ENCODE measurements around the gene GTF3C4. TPM values are rescaled to one million over a fixed set of nuclear protein-coding genes. Genes with fewer than 3 reads are reported as not detected.

GTF3C4 gene
- total and polyA plus RNA-seq, 2 of the 13 experiments (the other 11 are each of a cell fraction or from before 2014, with no cell fraction given) = 2.6 to 12.9 TPM

DNA sequence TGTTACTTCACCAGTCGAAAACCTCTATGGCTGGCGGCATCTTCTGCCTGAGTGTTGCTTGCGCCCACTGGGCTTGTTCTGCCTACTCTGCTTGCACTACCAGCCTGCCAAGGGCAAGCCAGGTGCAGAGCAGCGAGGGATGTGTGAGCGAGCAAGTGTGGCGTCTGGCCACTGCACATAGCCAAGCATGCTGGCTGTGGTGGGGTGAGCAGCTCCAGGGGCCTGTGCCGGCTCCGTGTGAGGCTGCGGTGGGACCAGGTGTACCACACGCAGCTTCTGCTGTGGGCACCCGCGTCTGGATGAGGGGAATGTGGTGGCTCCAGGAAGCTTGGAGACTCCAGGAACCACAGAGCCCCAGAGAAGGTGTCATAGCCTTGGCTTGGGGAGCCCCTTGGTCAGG is 51.4 kb downstream of the GTF3C4 start:
- DNase-seq (ENCODE audit: low spot score) = no peak
- no peak for FAIRE-seq
- POLR2A ChIA-PET = no interaction called here
- in situ Hi-C loops (cut with HindIII; ENCODE audit: extremely low pct_ligation_motif_present, low pct_unique_long_range_greater_than_20kb) = no loop called here
- Histone ChIP-seq H3K9me3 (ENCODE audit: low read length) (no peaks in the 10 kb centered on the region), H3K36me3 (replicated peaks in 1 of 2; ENCODE audit: control insufficient read depth in 1 of 2, insufficient read depth in 2 of 2, low read length in 2 of 2) (no peaks in the 10 kb centered on the region), H4K20me1 (ENCODE audit: insufficient read depth, low read length) (no peaks in the 10 kb centered on the region), H3K9ac (ENCODE audit: insufficient read depth, low read depth, low read length) (no peak overlapping the region), H3K27ac (ENCODE audit: extremely low read length, insufficient read depth, low read length) (no peak overlapping the region), H3K27me3 (ENCODE audit: control insufficient read depth in 1 of 2, insufficient read depth in 2 of 2, low read length in 2 of 2) (peaks cover 3 to 20% of the 10 kb centered on the region in 2 experiments; a peak in 4 of 5 replicates), H2AFZ (ENCODE audit: low read length) (no peak overlapping the region), H3K79me2 (ENCODE audit: insufficient read depth, low read length) (no peaks in the 10 kb centered on the region), H3K4me2 (ENCODE audit: low read depth, low read length) (no peak overlapping the region), H3K4me3 (replicated peaks in 1 of 3; ENCODE audit: insufficient read depth in 1 of 3, low read depth in 2 of 3, low read length in 3 of 3) (no peak overlapping the region), H3K4me1 (ENCODE audit: insufficient read depth, low read length) (no peaks in the 10 kb centered on the region)
- BruUV-seq (replicated peaks) = no TSS peak
- WGBS (ENCODE audit: low lambda C conversion rate) = 37% methylated on average over 6 of the region's 12 CpGs
- ATAC-seq = no peak
- CTCF ChIA-PET (ENCODE audit: low intra/inter-chr PET ratio, low total read pairs) = no interaction called here
- TF ChIP-seq, protein P1, sequence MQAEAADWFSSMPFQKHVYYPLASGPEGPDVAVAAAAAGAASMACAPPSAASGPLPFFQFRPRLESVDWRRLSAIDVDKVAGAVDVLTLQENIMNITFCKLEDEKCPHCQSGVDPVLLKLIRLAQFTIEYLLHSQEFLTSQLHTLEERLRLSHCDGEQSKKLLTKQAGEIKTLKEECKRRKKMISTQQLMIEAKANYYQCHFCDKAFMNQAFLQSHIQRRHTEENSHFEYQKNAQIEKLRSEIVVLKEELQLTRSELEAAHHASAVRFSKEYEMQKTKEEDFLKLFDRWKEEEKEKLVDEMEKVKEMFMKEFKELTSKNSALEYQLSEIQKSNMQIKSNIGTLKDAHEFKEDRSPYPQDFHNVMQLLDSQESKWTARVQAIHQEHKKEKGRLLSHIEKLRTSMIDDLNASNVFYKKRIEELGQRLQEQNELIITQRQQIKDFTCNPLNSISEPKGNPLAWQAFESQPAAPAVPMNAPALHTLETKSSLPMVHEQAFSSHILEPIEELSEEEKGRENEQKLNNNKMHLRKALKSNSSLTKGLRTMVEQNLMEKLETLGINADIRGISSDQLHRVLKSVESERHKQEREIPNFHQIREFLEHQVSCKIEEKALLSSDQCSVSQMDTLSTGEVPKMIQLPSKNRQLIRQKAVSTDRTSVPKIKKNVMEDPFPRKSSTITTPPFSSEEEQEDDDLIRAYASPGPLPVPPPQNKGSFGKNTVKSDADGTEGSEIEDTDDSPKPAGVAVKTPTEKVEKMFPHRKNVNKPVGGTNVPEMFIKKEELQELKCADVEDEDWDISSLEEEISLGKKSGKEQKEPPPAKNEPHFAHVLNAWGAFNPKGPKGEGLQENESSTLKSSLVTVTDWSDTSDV (CRISPR knock-in tag; IDR thresholded peaks at IDR 0.05) = no peak
- TF ChIP-seq LCORL (IDR thresholded peaks at IDR 0.05) = no peak
- TF ChIP-seq LCORL (CRISPR knock-in tag; IDR thresholded peaks at IDR 0.05) = no peak
- TF ChIP-seq ZNF253 (CRISPR knock-in tag; IDR thresholded peaks at IDR 0.05; ENCODE audit: borderline replicate concordance) = no peak
- TF ChIP-seq NR3C1 (CRISPR knock-in tag; IDR thresholded peaks at IDR 0.05) = no peak
- TF ChIP-seq MAFG (CRISPR knock-in tag; IDR thresholded peaks at IDR 0.05) = no peak
- TF ChIP-seq, protein P2, sequence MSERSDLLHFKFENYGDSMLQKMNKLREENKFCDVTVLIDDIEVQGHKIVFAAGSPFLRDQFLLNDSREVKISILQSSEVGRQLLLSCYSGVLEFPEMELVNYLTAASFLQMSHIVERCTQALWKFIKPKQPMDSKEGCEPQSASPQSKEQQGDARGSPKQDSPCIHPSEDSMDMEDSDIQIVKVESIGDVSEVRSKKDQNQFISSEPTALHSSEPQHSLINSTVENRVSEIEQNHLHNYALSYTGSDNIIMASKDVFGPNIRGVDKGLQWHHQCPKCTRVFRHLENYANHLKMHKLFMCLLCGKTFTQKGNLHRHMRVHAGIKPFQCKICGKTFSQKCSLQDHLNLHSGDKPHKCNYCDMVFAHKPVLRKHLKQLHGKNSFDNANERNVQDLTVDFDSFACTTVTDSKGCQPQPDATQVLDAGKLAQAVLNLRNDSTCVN (CRISPR knock-in tag; IDR thresholded peaks at IDR 0.05; ENCODE audit: borderline replicate concordance) = no peak
- no peak for TF ChIP-seq SOX13 (IDR thresholded peaks at IDR 0.05)
- TF ChIP-seq SOX13 (CRISPR knock-in tag; conservative IDR thresholded peaks at IDR 0.05 in 1 of 2, IDR thresholded peaks at IDR 0.05 in 1 of 2) = no peak
- TF ChIP-seq PLRG1 (conservative IDR thresholded peaks at IDR 0.05) = no peak
- no peak for TF ChIP-seq ZNF768 (CRISPR knock-in tag; IDR thresholded peaks at IDR 0.05)
- TF ChIP-seq EP300 (IDR thresholded peaks at IDR 0.05; ENCODE audit: low read depth in 2 of 2, low read length in 2 of 2) = no peak
- TF ChIP-seq EP300 (CRISPR knock-in tag; IDR thresholded peaks at IDR 0.05; ENCODE audit: borderline replicate concordance) = no peak
- TF ChIP-seq MAF1 (CRISPR knock-in tag; IDR thresholded peaks at IDR 0.05; ENCODE audit: borderline replicate concordance) = no peak
- TF ChIP-seq DMAP1 (CRISPR knock-in tag; IDR thresholded peaks at IDR 0.05) = no peak
- TF ChIP-seq, protein P3, sequence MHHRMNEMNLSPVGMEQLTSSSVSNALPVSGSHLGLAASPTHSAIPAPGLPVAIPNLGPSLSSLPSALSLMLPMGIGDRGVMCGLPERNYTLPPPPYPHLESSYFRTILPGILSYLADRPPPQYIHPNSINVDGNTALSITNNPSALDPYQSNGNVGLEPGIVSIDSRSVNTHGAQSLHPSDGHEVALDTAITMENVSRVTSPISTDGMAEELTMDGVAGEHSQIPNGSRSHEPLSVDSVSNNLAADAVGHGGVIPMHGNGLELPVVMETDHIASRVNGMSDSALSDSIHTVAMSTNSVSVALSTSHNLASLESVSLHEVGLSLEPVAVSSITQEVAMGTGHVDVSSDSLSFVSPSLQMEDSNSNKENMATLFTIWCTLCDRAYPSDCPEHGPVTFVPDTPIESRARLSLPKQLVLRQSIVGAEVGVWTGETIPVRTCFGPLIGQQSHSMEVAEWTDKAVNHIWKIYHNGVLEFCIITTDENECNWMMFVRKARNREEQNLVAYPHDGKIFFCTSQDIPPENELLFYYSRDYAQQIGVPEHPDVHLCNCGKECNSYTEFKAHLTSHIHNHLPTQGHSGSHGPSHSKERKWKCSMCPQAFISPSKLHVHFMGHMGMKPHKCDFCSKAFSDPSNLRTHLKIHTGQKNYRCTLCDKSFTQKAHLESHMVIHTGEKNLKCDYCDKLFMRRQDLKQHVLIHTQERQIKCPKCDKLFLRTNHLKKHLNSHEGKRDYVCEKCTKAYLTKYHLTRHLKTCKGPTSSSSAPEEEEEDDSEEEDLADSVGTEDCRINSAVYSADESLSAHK (CRISPR knock-in tag; IDR thresholded peaks at IDR 0.05; ENCODE audit: borderline replicate concordance) = no peak
- no peak for TF ChIP-seq ZNF850 (CRISPR knock-in tag; conservative IDR thresholded peaks at IDR 0.05)
- no peak for TF ChIP-seq ZNF3 (CRISPR knock-in tag; IDR thresholded peaks at IDR 0.05)
- TF ChIP-seq ATAD3A (CRISPR knock-in tag; IDR thresholded peaks at IDR 0.05) = no peak
- TF ChIP-seq CEBPB (IDR thresholded peaks at IDR 0.05; ENCODE audit: borderline replicate concordance, low read depth, low read length) = no peak
- intact Hi-C loops (cut with micrococcal nuclease; ENCODE audit: unreplicated experiment) = no loop called here
